Measurements from ENCODE around the gene SPNS3.

SPNS3 gene

DNA sequence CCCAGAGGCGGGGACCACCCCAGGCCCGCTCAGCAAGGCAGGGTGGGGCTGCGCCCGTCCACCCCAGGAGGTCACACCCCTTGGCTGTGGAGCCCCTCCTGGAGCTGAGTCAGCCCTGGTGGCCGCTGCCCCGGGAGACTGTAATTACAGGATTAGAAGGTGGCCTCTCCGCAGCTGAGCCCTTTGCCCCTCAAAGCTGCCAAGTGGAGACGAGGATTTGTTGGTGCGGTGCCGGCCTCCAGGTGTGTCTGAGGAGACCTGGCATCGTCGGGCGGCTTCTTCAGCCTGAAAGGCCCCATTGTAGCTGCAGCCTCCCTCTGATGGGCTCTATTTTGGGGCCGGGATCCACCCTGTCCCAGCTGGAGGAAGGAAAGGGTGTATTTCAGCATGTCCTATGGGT, 42.3 kb downstream of the SPNS3 start:
- peak; percentile 80 for DNase-seq (ENCODE audit: insufficient read length, low spot score)
- TF ChIP-seq, protein P1, sequence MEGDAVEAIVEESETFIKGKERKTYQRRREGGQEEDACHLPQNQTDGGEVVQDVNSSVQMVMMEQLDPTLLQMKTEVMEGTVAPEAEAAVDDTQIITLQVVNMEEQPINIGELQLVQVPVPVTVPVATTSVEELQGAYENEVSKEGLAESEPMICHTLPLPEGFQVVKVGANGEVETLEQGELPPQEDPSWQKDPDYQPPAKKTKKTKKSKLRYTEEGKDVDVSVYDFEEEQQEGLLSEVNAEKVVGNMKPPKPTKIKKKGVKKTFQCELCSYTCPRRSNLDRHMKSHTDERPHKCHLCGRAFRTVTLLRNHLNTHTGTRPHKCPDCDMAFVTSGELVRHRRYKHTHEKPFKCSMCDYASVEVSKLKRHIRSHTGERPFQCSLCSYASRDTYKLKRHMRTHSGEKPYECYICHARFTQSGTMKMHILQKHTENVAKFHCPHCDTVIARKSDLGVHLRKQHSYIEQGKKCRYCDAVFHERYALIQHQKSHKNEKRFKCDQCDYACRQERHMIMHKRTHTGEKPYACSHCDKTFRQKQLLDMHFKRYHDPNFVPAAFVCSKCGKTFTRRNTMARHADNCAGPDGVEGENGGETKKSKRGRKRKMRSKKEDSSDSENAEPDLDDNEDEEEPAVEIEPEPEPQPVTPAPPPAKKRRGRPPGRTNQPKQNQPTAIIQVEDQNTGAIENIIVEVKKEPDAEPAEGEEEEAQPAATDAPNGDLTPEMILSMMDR (IDR thresholded peaks at IDR 0.05; ENCODE audit: insufficient read depth, missing control alignments): no peak
- FAIRE-seq: no peak

DNA sequence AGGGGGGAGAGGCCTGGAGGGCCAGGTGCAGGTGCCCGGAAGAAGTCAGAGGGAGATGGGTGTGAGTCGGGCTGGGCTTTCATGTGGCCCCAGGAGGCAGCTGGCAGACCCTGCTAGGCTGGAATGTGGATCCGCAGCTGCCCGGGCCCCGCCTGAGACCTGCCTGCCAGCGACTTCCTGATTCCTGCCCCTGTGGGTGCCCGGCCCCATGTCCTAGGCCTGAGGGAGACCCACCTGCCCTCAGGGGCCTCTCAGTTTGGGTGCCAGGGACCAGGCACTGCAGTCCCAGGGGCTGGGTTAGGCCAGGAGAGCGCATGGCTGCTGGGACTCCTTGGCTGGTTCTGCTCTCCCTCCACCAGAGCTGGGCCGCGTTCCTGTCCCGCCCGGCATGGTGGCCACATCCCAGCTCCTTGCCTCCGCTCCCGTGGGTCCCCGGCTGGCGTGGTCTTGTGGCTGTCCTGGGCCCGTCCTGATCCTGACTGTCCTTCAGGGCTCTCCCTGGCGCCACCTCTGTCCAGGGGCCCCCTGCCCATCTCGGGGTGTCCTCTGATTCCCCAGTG, 42.9 kb downstream of the SPNS3 start:
- no peak for DNase-seq (ENCODE audit: insufficient read length, low spot score)
- TF ChIP-seq, protein P1 (IDR thresholded peaks at IDR 0.05; ENCODE audit: insufficient read depth, missing control alignments): no peak
- no peak for FAIRE-seq

DNA sequence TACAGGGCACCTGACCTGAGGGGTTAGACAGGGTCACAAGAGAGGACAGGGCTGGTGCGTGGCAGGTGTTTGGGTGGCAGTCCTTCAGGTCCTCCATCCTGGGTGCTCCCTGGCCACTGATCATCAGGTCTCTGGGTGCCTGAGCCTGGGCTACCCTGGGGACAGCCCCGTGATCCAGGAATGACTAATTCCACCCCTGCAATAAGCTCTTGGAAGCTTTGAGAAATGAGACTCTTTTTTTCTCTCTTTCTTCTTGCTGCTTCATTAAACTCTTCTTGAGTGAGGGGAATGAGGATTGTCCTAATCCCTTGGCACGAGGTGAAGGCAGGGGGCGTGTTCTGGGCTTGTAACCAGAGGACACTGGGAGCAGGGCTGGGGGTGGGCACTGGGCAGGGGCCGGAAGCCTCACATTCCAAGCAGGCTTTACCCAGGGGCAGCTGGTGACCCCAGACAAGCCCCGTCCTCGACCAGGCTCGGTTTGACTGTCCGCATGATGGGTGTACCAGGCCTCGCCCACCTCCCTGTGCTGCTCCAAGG, 43.6 kb downstream of the SPNS3 start:
- no peak for DNase-seq (ENCODE audit: insufficient read length, low spot score)
- TF ChIP-seq, protein P1 (IDR thresholded peaks at IDR 0.05; ENCODE audit: insufficient read depth, missing control alignments): no peak
- FAIRE-seq: no peak

DNA sequence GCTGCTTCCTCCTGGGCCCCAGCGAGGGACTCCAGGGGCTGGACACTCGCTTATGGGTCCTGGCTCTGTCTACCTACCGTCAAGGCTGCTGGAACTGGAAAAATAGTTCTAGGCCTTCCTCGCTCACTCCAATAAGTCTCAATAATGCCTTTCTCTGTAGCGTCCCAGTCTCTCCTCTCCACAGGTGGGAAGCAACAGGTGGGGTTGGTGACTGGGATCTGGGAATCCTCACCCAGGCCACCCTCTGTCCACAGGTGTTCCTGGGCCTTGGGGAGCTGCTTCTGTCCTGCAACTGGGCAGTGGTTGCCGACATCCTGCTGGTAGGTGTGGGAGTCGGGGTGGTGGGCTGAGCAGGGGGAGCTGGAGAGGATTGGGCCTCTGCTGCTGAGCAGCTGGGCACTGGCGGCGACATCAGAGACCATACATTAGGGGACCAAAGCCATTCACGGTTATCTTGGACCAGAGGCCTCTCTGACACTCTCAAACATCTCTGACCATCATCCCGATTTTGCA, 44.6 kb downstream of the SPNS3 start:
- DNase-seq (ENCODE audit: insufficient read length, low spot score) (no peak), FAIRE-seq (no peak)
- TF ChIP-seq, protein P1 (IDR thresholded peaks at IDR 0.05; ENCODE audit: insufficient read depth, missing control alignments): no peak

DNA sequence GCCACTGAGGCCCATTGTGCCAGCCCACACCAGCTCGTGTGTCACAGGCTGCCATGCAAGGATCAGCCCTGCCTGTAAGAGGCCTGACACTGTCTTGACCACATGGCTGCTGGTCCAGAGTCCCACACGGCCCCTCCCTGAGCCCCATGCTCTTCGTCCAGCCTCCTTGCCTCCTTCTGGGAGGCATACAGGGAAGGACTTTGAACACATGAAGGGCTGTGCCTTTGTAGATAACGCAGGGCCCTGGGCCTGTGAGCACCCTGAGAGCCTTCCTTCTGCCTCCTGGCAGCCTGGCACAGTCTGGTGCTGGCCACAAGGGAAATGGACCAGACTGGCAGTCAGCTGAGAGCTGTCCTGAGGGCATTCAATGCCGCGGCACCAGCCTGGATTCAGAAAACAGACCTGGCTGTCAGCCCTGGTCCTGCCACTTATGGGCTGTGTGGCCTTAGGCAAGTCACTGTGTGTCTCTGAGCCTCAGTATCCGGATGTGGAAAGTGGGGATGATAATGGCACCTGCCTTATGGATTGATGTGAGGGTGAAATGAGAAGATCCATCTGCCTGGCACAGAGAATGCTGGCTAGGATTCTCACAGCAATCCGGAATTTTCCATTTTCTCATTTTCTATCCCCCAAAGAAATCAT, 45.7 kb downstream of the SPNS3 start:
- DNase-seq (ENCODE audit: insufficient read length, low spot score) (no peak), FAIRE-seq (no peak)
- TF ChIP-seq, protein P1 (IDR thresholded peaks at IDR 0.05; ENCODE audit: insufficient read depth, missing control alignments): no peak

DNA sequence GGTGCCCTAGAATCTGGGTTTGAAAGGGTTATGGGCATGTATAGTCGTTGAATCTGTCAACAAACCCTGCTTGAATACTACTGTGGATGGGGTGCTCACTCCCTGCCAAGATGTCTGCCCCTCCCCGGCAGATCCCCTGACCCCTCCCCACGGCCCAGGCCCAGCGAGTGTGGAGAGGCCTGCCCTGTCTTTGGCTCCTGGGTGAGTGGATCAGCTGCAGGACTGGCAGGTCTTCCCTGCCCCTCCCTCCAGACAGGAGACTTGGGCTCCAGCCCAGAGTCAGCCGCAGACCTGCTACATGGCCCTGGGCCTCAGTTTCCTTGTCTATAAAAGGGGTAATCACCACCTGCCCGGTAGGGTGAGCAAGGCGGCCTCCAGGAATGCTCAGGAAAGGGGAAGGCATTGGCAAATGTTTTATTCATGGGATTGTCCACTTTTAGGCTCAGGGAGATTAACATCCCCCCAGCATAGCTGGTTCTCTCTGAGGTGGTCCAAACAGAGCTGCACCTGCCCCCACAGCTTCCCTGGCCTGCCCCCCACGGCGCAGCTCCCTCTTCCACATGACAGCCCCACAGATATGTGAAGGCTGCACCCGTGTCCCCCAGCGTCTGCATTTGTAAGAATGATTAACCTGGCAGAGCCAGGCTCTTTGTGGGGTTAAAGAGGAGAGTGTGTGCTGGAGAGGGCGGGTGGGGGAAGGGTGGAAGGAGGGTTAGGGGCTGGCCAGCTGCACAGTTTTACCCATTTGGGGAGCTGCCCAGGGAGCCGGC, 46.4 kb downstream of the SPNS3 start:
- no peak for DNase-seq (ENCODE audit: insufficient read length, low spot score)
- FAIRE-seq: no peak
- TF ChIP-seq, protein P1 (IDR thresholded peaks at IDR 0.05; ENCODE audit: insufficient read depth, missing control alignments): no peak

All from D721Med (cell line).